H9 (cell line): ENCODE data around the gene C7. TPM values are rescaled to one million over a fixed set of nuclear protein-coding genes. Genes with fewer than 3 reads are reported as not detected.

ENCODE experiments used
- DNase-seq: peaks from one replicate; pipeline ENCODE4 v3.0.0-alpha.2; 2017
- H2AFZ ChIP-seq: one replicate; pipeline ENCODE4 v1.6.1; 2013; ENCODE audit warnings: mild to moderate bottlenecking, low read length, control low read depth, moderate library complexity
- H2AK5ac ChIP-seq: 2 replicates; pipeline ENCODE4 v1.6.1; 2013; ENCODE audit warnings: low read length, control low read depth, mixed read lengths; ENCODE audit not compliant: insufficient read length
- H2BK120ac ChIP-seq: one replicate; pipeline ENCODE4 v1.6.1; 2013; ENCODE audit warnings: low read depth, mild to moderate bottlenecking, low read length, control low read depth, inconsistent platforms; ENCODE audit not compliant: poor library complexity, severe bottlenecking
- H2BK12ac ChIP-seq: 2 replicates; pipeline ENCODE4 v1.6.1; 2013; ENCODE audit warnings: low read length, control low read depth, mixed read lengths, low read depth; ENCODE audit not compliant: insufficient read length
- H2BK15ac ChIP-seq: 2 replicates; pipeline ENCODE4 v1.6.1; 2013; ENCODE audit warnings: low read depth, low read length, control low read depth
- H2BK20ac ChIP-seq: one replicate; pipeline ENCODE4 v1.6.1; 2013; ENCODE audit warnings: low read depth, mild to moderate bottlenecking, low read length, control low read depth, inconsistent platforms; ENCODE audit not compliant: poor library complexity, severe bottlenecking
- H2BK5ac ChIP-seq: 2 replicates; pipeline ENCODE4 v1.6.1; 2013; ENCODE audit warnings: low read length, control low read depth, mixed read lengths; ENCODE audit not compliant: insufficient read length
- H3K14ac ChIP-seq: 2 replicates; pipeline ENCODE4 v1.6.1; 2013; ENCODE audit warnings: low read length, control low read depth; ENCODE audit not compliant: insufficient read depth
- H3K18ac ChIP-seq: 2 replicates; pipeline ENCODE4 v1.6.1; 2013; ENCODE audit warnings: low read depth, mild to moderate bottlenecking, mixed read lengths, low read length, control low read depth; ENCODE audit not compliant: insufficient read length
- H3K23ac ChIP-seq: 2 replicates; pipeline ENCODE4 v1.6.1; 2013; ENCODE audit warnings: low read length, control low read depth, mixed read lengths, low read depth; ENCODE audit not compliant: insufficient read length
- H3K23me2 ChIP-seq: 2 replicates; pipeline ENCODE4 v1.6.1; 2013; ENCODE audit warnings: low read depth, mild to moderate bottlenecking, mixed read lengths, low read length, control low read depth; ENCODE audit not compliant: insufficient read length, poor library complexity, severe bottlenecking
- H3K27ac ChIP-seq: 2 replicates; pipeline ENCODE4 v1.5.1; 2013; ENCODE audit warnings: low read length, control low read depth, mixed read lengths, low read depth; ENCODE audit not compliant: insufficient read length
- H3K27me3 ChIP-seq: 2 replicates; pipeline ENCODE4 v1.6.1; 2013; ENCODE audit warnings: low read length, control low read depth, inconsistent platforms; ENCODE audit not compliant: insufficient read depth
- H3K4ac ChIP-seq: 2 replicates; pipeline ENCODE4 v1.6.1; 2013; ENCODE audit warnings: low read depth, mild to moderate bottlenecking, control low read depth, inconsistent platforms, low read length, moderate library complexity
- H3K4me1 ChIP-seq: 2 replicates; pipeline ENCODE4 v1.6.1; 2013; ENCODE audit warnings: low read length, control low read depth, inconsistent platforms; ENCODE audit not compliant: insufficient read depth
- H3K4me2 ChIP-seq: 2 replicates; pipeline ENCODE4 v1.6.1; 2013; ENCODE audit warnings: low read length, control low read depth, mixed read lengths; ENCODE audit not compliant: insufficient read length, insufficient read depth
- H3K56ac ChIP-seq: 2 replicates; pipeline ENCODE4 v1.6.1; 2013; ENCODE audit warnings: low read depth, mild to moderate bottlenecking, mixed read lengths, low read length, control low read depth; ENCODE audit not compliant: insufficient read length
- H3K79me1 ChIP-seq: 2 replicates; pipeline ENCODE4 v1.6.1; 2013; ENCODE audit warnings: low read depth, mild to moderate bottlenecking, moderate library complexity, low read length, control low read depth, inconsistent platforms; ENCODE audit not compliant: insufficient read depth, poor library complexity, severe bottlenecking
- H3K79me2 ChIP-seq: 2 replicates; pipeline ENCODE4 v1.6.1; 2013; ENCODE audit warnings: low read length, control low read depth, inconsistent platforms; ENCODE audit not compliant: insufficient read depth
- H3K9ac ChIP-seq: 2 replicates; pipeline ENCODE4 v1.6.1; 2013; ENCODE audit warnings: low read length, control low read depth, mixed read lengths; ENCODE audit not compliant: insufficient read length; ENCODE audit errors: extremely low read depth
- H3K9me3 ChIP-seq: one replicate; pipeline ENCODE4 v1.6.1; 2013; ENCODE audit warnings: low read depth, low read length, inconsistent platforms; ENCODE audit not compliant: control insufficient read depth
- H3T11ph ChIP-seq: one replicate; pipeline ENCODE4 v1.6.1; 2013; ENCODE audit warnings: mild to moderate bottlenecking, low read length, control low read depth, inconsistent platforms
- H4K20me1 ChIP-seq: one replicate; pipeline ENCODE4 v1.6.1; 2013; ENCODE audit not compliant: control insufficient read depth, insufficient read length, insufficient read depth
- H4K5ac ChIP-seq: 2 replicates; pipeline ENCODE4 v1.6.1; 2013; ENCODE audit warnings: low read depth, mild to moderate bottlenecking, mixed read lengths, low read length, control low read depth; ENCODE audit not compliant: insufficient read length
- H4K8ac ChIP-seq: replicated peaks from 2 replicates; pipeline ENCODE4 v1.6.1; 2013; ENCODE audit warnings: low read length, control low read depth, mixed read lengths, low read depth; ENCODE audit not compliant: insufficient read length
- H4K91ac ChIP-seq: 2 replicates; pipeline ENCODE4 v1.6.1; 2013; ENCODE audit warnings: low read depth, mild to moderate bottlenecking, moderate library complexity, mixed read lengths, low read length, control low read depth; ENCODE audit not compliant: insufficient read length
- H3K27ac Mint-ChIP-seq, 3 experiments: 2 replicates in 2 of 3; 3 replicates in 1 of 3; pipeline ENCODE4 v1.8.0; 2020 to 2021; ENCODE audit warnings: mixed read lengths in 3 of 3, mild to moderate bottlenecking in 1 of 3, moderate library complexity in 1 of 3
- H3K27me3 Mint-ChIP-seq: 2 replicates; pipeline ENCODE4 v1.8.0; 2021; ENCODE audit warnings: low read depth, mild to moderate bottlenecking, moderate library complexity, mixed read lengths
- H3K36me3 Mint-ChIP-seq, 3 experiments: 2 replicates in 2 of 3; 3 replicates in 1 of 3; pipeline ENCODE4 v1.8.0; 2020 to 2021; ENCODE audit warnings: low read depth in 3 of 3, mixed read lengths in 3 of 3; ENCODE audit not compliant: insufficient read depth in 1 of 3
- H3K4me1 Mint-ChIP-seq, 2 experiments: 2 replicates each; pipeline ENCODE4 v1.8.0; 2020; ENCODE audit warnings: mixed read lengths in 2 of 2
- H3K4me3 Mint-ChIP-seq, 2 experiments: 2 replicates in 1 of 2; 3 replicates in 1 of 2; pipeline ENCODE4 v1.8.0; 2020 to 2021; ENCODE audit warnings: mild to moderate bottlenecking in 2 of 2, mixed read lengths in 2 of 2, moderate library complexity in 1 of 2
- H3K9me3 Mint-ChIP-seq, 2 experiments: 2 replicates in 1 of 2; 3 replicates in 1 of 2; pipeline ENCODE4 v1.8.0; 2020; ENCODE audit warnings: mild to moderate bottlenecking in 2 of 2, mixed read lengths in 2 of 2, moderate library complexity in 1 of 2
- CTCF ChIP-seq: fragments of 200-600 bp; sonication (generic); conservative IDR thresholded peaks from 3 replicates; pipeline ENCODE4 v1.8.0; 2021; ENCODE audit warnings: antibody characterized with exemption, mild to moderate bottlenecking
- total RNA-seq: library from RNA; stranded (reverse); gene quantifications from 2 replicates; pipeline ENCODE4 v1.2.1, GENCODE V29; 2021

Gene C7
- total RNA-seq, 1 experiment from 2014 or later, result 0.52 TPM

GRCh38 chr5:40987349-40987748 lies 78.1 kb downstream of the C7 start:
- Histone ChIP-seq H3K4ac (no peak overlapping the region), H3K23ac (no peak overlapping the region), H2BK5ac (no peak overlapping the region), H2AFZ (no peak overlapping the region), H2BK15ac (no peak overlapping the region), H4K20me1 (no peaks in the 10 kb centered on the region), H3K79me1 (no peaks in the 10 kb centered on the region), H4K5ac (no peak overlapping the region), H3K4me1 (no peaks in the 10 kb centered on the region), H3K18ac (no peak overlapping the region), H3K4me2 (no peak overlapping the region), H2BK120ac (no peak overlapping the region), H2AK5ac (no peak overlapping the region), H3K27me3 (no peaks in the 10 kb centered on the region), H2BK12ac (no peak overlapping the region), H3K23me2 (no peaks in the 10 kb centered on the region), H2BK20ac (no peak overlapping the region), H3K9me3 (no peaks in the 10 kb centered on the region), H3K56ac (no peak overlapping the region), H3K9ac (no peak overlapping the region), H4K8ac (no peak overlapping the region), H3K14ac (no peak overlapping the region), H4K91ac (no peak overlapping the region), H3K79me2 (no peaks in the 10 kb centered on the region), H3T11ph (no peak overlapping the region), H3K27ac (no peak overlapping the region)
- Mint-ChIP-seq H3K27ac (no peak overlapping the region), H3K27me3 (no peaks in the 10 kb centered on the region; the same call in 1 of the 2 replicates), H3K9me3 (no peaks in the 10 kb centered on the region; a peak in 3 of 5 replicates), H3K4me3 (no peak overlapping the region), H3K4me1 (no peaks in the 10 kb centered on the region), H3K36me3 (no peaks in the 10 kb centered on the region)
- no peak for TF ChIP-seq CTCF
- no peak for DNase-seq
